ENCODE data around the gene DNAH11. TPM values are rescaled to one million over a fixed set of nuclear protein-coding genes. Genes with fewer than 3 reads are reported as not detected.

Gene DNAH11
- total RNA-seq, 1 experiment from 2014 or later = 0.39 TPM

- Histone ChIP-seq H4K20me1 (ENCODE audit: insufficient read depth) (no peaks in the 10 kb centered on the region), H2AFZ (ENCODE audit: low read depth, low read length, poor library complexity, severe bottlenecking) (no peak overlapping the region), H3K9me2 (ENCODE audit: insufficient read depth) (no peaks in the 10 kb centered on the region), H3K79me2 (ENCODE audit: insufficient read depth, low read length) (peaks cover 48% of the 10 kb centered on the region), H3K4me2 (ENCODE audit: low read length) (no peak overlapping the region), H3K27me3 (ENCODE audit: insufficient read depth, low read length) (no peaks in the 10 kb centered on the region), H3K9ac (ENCODE audit: low read length) (no peak overlapping the region), H3K9me3 (ENCODE audit: control insufficient read depth in 1 of 2, insufficient read depth in 1 of 2, low read depth in 1 of 2, low read length in 2 of 2) (no peaks in the 10 kb centered on the region), H3K4me3 (replicated peaks in 1 of 2; ENCODE audit: low read depth in 1 of 2, low read length in 2 of 2) (no peak overlapping the region), H3K36me3 (ENCODE audit: control insufficient read depth in 1 of 2, insufficient read depth in 2 of 2, low read length in 2 of 2) (peaks cover 14 to 18% of the 10 kb centered on the region in 2 experiments; a peak in 3 of 4 replicates), H3K27ac (ENCODE audit: low read depth, low read length) (no peak overlapping the region), H3K4me1 (ENCODE audit: control insufficient read depth in 1 of 2, insufficient read depth in 2 of 2, low read length in 2 of 2) (no peaks in the 10 kb centered on the region)
- BruUV-seq (replicated peaks) = no TSS peak
- CTCF ChIA-PET = no interaction called here
- POLR2A ChIA-PET = interaction anchor here (0.7 kb wide), 1 partner anchor 633 kb away, joined by 3 read pairs; no protein-coding TSS in a partner anchor
- TF ChIP-seq SP1 (IDR thresholded peaks at IDR 0.05; ENCODE audit: low read depth) = no peak
- no peak for TF ChIP-seq ELF1 (IDR thresholded peaks at IDR 0.05; ENCODE audit: borderline replicate concordance, low read depth)
- no peak for TF ChIP-seq CBX3 (IDR thresholded peaks at IDR 0.05; ENCODE audit: low read depth)
- no peak for TF ChIP-seq TCF7L2 (IDR thresholded peaks at IDR 0.05; ENCODE audit: borderline replicate concordance, extremely low read depth, insufficient read depth, insufficient read length)
- no peak for TF ChIP-seq ATF3 (IDR thresholded peaks at IDR 0.05)
- TF ChIP-seq FOSL1 (IDR thresholded peaks at IDR 0.05; ENCODE audit: low read depth) = no peak
- no peak for TF ChIP-seq ZNF274 (IDR thresholded peaks at IDR 0.05; ENCODE audit: low read depth, low read length)
- no peak for TF ChIP-seq POLR2AphosphoS5 (IDR thresholded peaks at IDR 0.05; ENCODE audit: low read depth, low read length)
- TF ChIP-seq, protein P1, sequence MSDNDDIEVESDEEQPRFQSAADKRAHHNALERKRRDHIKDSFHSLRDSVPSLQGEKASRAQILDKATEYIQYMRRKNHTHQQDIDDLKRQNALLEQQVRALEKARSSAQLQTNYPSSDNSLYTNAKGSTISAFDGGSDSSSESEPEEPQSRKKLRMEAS (IDR thresholded peaks at IDR 0.05) = no peak
- TF ChIP-seq, protein P2, sequence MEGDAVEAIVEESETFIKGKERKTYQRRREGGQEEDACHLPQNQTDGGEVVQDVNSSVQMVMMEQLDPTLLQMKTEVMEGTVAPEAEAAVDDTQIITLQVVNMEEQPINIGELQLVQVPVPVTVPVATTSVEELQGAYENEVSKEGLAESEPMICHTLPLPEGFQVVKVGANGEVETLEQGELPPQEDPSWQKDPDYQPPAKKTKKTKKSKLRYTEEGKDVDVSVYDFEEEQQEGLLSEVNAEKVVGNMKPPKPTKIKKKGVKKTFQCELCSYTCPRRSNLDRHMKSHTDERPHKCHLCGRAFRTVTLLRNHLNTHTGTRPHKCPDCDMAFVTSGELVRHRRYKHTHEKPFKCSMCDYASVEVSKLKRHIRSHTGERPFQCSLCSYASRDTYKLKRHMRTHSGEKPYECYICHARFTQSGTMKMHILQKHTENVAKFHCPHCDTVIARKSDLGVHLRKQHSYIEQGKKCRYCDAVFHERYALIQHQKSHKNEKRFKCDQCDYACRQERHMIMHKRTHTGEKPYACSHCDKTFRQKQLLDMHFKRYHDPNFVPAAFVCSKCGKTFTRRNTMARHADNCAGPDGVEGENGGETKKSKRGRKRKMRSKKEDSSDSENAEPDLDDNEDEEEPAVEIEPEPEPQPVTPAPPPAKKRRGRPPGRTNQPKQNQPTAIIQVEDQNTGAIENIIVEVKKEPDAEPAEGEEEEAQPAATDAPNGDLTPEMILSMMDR (IDR thresholded peaks at IDR 0.05 in 2 of 3, conservative IDR thresholded peaks at IDR 0.05 in 1 of 3; ENCODE audit: borderline replicate concordance in 1 of 3, insufficient read depth in 1 of 3, low read depth in 2 of 3, low read length in 2 of 3) = no peak
- TF ChIP-seq EZH2phosphoT487 (IDR thresholded peaks at IDR 0.05; ENCODE audit: borderline replicate concordance) = no peak
- no peak for TF ChIP-seq SRF (IDR thresholded peaks at IDR 0.05; ENCODE audit: low read depth)
- no peak for TF ChIP-seq YY1 (IDR thresholded peaks at IDR 0.05; ENCODE audit: extremely low read depth, insufficient replicate concordance, low read depth, low read length)
- RAD21 ChIA-PET (ENCODE audit: low non-redundant PET in 1 of 2, low total read pairs in 2 of 2, uncharacterized antibody in 2 of 2, unreplicated experiment in 2 of 2) = no interaction called here
- intact Hi-C loops (cut with micrococcal nuclease) = no loop called here
- no peak for ATAC-seq
- DNase-seq (ENCODE audit: low read depth, low spot score) = no peak
Observed at GRCh38 chr7:21915140-21915539, 372.3 kb downstream of the DNAH11 start.

Data from HCT116 (cell line).